Activated naive CD4-positive, alpha-beta T cell (primary cell): ENCODE data around the gene SEMA4C.
"Not testable (repeated sequence)": the region's sequence is repeated elsewhere in the genome, so short reads cannot be mapped to it uniquely, and the experiment has no call there.

Experiments used
- DNase-seq, 4 experiments: peaks; one replicate each; lab custom pipeline; 2025; lab: John Stamatoyannopoulos, UW

The SEMA4C gene

DNA sequence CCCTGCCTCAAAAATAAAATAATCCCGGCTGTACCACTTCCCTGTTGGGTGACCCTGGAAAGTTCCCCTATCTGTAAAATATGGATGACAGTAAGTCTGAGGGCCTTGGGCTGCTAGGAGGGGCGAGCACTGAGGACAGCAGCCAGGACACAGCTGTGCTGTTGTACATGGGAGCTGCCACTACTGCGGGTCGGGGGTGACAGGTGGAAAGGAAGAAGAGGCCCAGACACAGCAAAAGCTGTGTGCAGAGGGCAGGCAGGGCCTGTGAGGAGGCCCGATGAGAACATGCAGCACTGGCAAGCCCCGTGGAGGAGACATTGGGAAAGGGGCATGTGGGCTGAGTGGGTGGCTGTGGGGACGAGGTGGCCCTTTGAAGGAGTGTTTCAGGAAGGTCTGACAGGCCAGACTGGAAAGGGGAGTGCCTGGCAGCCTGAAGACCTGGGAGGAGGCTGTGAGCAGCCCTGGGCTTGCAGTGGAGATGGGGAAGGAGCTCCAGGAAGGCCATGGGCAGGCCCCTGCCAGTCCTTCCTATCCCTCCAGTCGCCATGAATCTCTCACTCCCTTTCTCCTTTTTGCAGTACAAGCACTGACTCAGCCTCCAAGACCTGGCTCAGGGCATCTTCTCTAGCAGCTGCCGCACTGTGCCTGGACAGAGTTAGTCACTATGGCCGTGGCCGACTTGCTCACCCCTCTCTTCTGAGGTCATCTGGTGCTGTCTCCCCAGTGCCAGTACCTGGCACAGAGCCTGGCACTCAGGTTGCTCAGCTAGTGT lies 28.9 kb upstream of the SEMA4C start:
- no peak for DNase-seq

- no peak for DNase-seq
Observed at GRCh38 chr2:96898135-96898505, 28.2 kb upstream of the SEMA4C start.

- no peak for DNase-seq
Observed at GRCh38 chr2:96897491-96898134, 27.7 kb upstream of the SEMA4C start.

DNA sequence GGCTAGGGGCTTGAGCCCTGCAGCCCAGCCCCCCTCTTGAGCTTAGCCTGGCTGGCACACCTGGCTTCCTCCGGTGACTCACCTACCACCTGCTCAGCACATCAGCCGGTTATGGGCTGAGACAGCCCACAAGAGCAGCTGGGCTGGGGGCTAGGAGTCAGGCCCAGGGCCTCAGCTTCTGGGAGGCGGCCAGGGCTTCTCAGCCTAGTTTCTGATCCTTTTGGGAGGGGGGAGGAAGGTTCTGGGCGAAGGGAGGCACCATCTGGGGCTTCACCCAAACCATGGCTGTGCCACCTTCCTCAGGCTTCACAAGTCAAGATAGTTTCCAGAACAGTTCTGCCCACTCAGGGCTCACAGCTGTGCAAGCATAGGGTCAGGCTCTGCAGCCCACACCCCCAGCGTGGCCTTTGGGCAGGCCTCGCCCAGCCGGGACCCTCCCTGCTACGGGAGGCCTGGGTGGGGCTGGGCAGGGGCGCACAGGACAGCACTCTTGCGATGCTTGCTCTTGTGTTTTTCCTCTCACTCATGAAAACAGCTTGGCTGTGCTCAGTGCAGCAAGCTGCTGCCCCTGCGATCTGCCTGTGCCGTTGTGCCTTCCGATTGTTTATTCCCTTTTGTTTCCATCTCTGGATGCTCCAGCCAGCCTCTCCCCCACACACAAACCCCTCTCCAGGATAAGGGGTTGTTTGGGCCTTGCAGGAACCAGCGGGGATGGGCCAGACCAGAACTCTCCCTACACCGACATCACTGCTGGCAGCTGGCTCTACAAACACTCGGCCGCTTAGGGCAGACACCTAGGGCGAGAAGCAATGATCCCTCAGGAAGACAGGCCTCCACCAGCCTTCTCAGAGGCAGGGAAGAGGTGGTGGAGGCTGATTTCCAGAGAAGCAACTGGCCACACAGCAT lies 26.1 kb upstream of the SEMA4C start:
- peak in 2 of 4 experiments; percentile 6 to 28 for DNase-seq

GRCh38 chr2:96895032-96895745 lies 25.3 kb upstream of the SEMA4C start:
- DNase-seq, result no peak

DNA sequence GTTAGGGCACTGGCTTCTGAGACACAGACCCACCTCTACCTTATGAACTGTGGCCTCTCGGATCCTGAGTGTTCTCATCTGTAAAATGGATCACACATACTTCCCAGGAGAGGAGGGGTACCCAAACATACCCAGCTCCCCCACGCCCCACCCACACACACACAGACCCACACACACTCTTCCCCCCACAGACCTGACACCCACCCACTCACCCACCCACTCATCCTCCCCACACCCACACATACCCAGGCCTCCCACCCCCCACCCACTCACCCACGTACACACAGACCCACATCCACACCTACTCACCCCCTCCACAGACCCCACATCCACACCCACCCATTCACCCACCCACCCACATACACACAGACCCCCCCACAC lies 24.3 kb upstream of the SEMA4C start:
- no peak for DNase-seq

GRCh38 chr2:96893289-96894150 lies 23.6 kb upstream of the SEMA4C start:
- DNase-seq, result no peak

DNA sequence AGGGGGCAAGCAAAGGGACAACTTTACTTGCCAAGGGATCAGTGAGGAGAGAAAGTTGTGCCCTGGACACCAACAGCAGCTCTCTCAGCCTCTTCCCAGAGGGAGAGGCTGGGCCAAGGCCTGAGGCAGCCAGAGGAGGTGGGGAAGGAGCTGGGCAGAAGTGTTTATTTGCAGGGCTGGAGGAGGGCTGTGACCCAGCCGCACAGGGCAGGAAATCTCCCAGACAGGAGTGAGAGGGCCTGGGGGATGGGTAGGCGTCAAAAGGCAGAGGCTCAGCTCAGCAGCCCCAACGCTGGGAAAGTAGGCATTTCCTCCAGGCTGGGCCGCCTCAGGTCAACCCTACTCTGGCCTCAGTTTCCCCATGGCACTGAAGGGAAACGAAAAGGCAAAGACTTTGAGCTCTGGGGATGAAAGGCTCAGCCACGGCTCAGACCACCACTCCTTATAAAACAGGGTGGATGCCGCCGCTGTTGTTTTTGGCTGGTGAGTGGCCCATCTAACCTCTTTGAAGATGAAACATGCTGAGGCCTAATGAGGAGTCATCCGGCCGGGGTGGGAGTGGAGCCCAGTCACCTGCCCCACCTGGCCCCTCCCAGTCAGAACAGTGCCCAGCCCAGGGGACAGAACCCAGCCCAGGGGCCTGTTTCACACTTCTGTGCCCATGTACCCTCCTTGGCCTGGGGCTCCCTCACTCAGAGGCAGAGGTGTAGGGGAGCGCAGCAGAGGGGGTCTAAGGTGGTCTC lies 21.9 kb upstream of the SEMA4C start:
- DNase-seq, result peak in 2 of 4 experiments; percentile 20 to 42

DNA sequence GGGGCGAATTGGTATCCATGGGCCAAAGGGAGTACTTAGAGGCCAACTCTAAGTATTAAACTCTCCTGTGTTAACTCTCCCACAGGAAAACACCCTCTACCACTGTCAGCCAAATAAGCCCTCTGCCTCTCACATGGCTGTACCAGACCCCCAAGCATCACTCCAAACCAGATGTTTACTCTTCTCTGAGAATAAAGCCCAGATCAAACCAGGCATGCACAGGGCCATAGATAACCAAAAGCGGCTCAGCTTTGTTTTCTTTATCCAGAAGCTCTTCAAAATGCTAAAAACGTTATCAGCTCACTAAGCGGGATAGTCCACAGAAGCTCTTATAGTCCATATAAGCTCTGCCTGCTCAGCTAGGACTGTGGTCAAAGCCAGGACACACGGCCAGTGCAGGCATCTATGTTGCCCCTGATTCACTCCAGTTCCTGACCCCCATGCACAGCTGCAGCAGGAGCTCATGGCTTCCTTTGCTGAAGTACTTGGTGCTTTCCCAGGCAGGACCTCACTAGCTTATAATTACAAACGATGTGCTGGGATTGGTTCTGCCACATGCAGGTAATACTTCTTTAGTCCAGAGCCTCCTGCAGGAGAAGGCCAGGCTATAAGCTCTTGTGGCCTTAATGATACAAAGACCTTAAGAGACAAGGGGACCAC lies 21.0 kb upstream of the SEMA4C start:
- no peak for DNase-seq

- DNase-seq, result no peak
Observed at GRCh38 chr2:96890252-96890651, 20.4 kb upstream of the SEMA4C start.

- not testable (repeated sequence) for DNase-seq
Observed at GRCh38 chr2:96889502-96889901, 19.6 kb upstream of the SEMA4C start.

- no peak for DNase-seq
Observed at GRCh38 chr2:96888072-96889011, 18.5 kb upstream of the SEMA4C start.

GRCh38 chr2:96887493-96888012 lies 17.7 kb upstream of the SEMA4C start:
- DNase-seq, result no peak

DNA sequence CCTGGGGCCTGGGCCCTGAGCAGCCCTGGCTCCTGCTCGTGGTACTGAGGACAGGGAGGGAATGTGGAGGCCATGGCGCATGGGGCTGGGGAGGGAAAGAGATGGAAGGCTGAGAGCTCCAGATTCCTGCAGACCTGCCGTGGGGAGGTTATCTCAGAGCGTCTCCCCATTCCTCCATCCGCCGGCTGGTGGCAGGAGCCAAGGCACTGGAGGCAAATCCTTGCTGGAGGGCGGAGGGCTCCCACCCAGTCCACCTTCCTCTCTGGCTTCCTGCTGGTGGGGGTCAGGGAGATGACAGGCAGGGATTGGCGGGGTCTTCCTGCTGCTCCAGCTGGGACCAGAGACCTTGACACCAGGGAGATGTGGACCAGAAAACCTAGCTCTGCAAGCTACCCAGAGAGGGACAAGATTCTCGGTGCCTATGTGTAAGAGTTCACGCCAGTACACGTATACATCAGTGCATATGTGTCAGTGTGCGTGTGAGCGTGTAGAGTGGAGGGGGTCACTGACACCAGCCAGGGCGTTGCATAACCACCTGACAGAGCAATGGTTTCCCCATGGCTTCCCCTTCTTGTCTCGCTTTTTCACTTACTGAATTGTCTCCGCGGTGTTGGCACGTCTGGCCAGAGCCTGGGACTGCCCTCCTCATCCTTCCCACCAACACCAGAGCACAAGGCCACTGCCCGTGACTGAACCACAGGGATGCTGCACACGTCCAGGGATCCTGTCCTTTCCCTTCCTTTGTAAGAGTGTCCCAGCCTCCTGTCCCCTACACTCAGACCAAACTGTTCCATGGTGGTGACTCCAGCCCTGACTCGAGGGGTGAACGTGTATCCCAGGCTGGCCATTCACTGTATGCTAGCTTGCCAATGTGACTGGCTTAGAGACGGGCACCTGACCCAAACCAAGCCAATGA lies 15.8 kb upstream of the SEMA4C start:
- DNase-seq, result no peak

DNA sequence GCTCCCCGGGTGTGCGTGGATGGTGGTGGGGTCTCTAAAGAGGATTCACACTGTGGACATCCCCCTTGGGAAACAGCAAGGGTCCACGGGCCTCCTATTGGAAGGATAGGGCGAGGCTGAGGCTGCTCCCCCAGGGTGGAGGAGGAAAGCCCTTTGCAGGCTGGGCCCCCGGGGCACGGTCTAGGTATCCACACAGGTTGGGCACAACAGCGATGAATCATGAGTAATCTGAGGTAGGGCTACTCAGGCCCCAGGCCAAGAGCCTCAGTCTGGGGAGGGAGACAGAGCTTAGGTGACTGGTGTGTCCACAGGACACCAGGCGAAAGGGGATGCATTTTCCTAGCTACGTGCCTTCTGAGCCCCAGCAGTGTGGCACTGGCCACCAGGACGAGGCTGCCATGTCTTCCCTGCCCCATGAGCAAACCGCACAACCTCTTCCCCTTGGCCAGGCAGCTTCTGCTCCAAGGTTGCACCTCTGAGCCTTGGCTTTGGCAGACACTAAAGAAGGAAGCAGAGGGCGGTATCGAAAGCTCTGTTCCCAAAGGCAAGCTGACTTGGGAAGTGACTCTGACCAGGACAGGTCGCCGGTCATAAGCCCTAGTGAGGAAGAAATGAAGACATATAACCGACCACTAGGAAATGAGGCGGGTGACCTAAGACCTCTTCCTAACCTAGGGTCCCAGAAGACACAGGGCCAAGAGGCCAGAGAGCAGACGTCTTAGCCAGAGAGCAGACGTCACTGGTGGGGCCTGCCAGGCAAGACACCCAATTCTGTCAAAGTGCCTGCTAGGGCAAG lies 14.6 kb upstream of the SEMA4C start:
- DNase-seq, result no peak

DNA sequence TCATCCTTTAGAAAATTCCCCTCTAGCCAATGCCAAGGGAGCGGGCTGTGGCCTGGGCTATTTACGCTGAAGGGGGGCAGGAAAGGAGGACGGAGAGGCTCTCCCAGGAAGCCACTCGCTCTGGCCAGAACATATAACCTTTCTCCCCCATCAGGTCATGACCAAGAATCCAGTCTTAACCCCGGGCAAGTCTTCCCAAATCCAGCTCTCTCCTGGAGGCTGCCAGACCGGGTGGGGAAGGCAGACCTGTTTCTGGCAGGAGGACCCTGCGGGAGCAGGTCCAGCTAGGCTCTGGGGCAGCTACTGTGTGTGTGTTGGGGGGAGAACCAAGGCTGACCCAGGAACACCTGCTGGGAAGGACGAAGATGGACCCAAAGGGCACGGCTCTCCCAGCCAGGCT lies 13.4 kb upstream of the SEMA4C start:
- no peak for DNase-seq

DNA sequence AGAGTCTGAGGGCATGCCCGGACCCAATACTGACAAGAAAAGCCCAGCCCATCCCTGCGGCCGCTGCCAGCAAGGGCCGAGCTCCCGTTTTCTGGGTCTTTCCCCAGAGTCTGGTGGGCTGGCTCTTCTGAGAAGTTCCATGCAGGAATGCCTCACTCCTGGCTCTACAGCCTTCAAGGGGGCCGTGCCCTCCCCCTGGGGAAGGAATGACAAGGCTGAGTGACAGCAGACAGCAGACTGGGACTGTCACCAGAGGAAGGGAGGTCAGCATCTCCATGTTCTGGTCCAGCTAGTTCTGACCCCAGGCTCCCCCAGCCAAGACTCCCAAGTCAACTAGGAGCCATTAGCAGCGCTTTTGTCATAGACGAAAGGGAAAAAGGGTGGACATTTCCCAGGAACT lies 13.0 kb upstream of the SEMA4C start:
- no peak for DNase-seq
